ENCODE data around the gene NT5C1A. TPM values are rescaled to one million over a fixed set of nuclear protein-coding genes. Genes with fewer than 3 reads are reported as not detected.

Gene NT5C1A
- total RNA-seq, 2 experiments from 2014 or later: 1.1 to 1.3 TPM

DNA sequence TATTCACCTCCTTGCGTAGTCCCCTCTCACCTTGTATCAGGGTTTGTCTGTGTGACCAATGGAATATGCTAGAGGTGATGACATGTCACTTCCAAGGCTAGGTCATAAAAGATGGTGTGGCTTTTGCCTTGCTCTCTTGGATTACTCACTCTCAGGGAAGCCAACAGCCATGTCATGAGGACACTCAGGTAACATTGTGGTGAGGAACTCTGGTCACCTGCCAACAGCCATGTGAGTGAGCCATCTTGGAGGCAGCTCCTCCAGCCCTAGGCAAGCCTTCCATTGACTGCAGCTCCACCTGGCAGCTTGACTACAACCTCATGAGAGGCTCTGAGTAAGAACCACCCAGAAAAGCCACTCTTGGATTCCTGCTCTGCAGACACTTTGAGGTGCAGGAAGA lies 21.5 kb downstream of the NT5C1A start:
- POLR2A ChIA-PET: no interaction called here

DNA sequence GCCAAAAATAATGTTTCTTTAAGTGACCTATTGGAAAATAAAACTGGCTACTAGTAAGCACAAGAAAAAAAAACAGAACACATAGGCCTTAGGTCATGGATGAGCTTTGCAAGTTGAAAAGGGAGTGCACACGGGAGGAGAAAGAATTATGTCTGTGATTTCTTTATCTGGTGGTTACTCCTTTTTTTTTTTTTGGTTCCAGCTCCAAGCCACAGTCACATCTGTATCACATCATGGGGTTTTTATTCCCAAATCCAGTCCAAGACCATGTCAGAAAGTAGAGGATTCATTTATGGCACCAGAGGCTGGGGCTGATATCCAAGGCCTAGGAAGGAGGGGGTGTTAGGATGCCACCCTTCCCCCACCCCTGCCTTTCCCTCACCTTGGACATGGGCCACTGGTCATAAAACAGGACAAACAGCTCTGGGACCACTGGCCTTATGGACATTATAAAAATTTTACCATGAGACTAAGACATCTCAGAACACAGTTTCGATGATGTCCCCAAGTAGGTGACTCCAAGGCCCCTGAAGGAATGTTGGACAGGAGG lies 22.2 kb downstream of the NT5C1A start:
- Histone ChIP-seq H3K36me3 (ENCODE audit: insufficient read depth, low read length) (no peaks in the 10 kb centered on the region), H3K4me1 (ENCODE audit: insufficient read depth, low read length) (peaks cover 7% of the 10 kb centered on the region), H3K27me3 (ENCODE audit: control insufficient read depth in 1 of 2, insufficient read depth in 2 of 2, low read length in 2 of 2) (peaks cover 3 to 7% of the 10 kb centered on the region in 2 experiments), H3K27ac (ENCODE audit: low read depth in 1 of 2, low read length in 2 of 2) (no peak overlapping the region), H3K9me3 (ENCODE audit: control insufficient read depth in 1 of 2, insufficient read depth in 1 of 2, low read length in 2 of 2) (no peaks in the 10 kb centered on the region), H3K4me3 (ENCODE audit: low read length) (no peak overlapping the region)
- TF ChIP-seq, protein P1, sequence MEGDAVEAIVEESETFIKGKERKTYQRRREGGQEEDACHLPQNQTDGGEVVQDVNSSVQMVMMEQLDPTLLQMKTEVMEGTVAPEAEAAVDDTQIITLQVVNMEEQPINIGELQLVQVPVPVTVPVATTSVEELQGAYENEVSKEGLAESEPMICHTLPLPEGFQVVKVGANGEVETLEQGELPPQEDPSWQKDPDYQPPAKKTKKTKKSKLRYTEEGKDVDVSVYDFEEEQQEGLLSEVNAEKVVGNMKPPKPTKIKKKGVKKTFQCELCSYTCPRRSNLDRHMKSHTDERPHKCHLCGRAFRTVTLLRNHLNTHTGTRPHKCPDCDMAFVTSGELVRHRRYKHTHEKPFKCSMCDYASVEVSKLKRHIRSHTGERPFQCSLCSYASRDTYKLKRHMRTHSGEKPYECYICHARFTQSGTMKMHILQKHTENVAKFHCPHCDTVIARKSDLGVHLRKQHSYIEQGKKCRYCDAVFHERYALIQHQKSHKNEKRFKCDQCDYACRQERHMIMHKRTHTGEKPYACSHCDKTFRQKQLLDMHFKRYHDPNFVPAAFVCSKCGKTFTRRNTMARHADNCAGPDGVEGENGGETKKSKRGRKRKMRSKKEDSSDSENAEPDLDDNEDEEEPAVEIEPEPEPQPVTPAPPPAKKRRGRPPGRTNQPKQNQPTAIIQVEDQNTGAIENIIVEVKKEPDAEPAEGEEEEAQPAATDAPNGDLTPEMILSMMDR (IDR thresholded peaks at IDR 0.05): no peak
- no peak for DNase-seq
- no peak for ATAC-seq (ENCODE audit: poor library complexity)
- intact Hi-C loops (cut with DNase I, micrococcal nuclease): loop anchor here in 1 of 2 experiments (5.0 kb wide), 1 partner anchor 547 kb away; no protein-coding TSS in a partner anchor
- H3K27ac Mint-ChIP-seq: no peak overlapping the region
- peaks cover 13% of the 10 kb centered on the region for H3K27me3 Mint-ChIP-seq
- POLR2A ChIA-PET: no interaction called here
- no peaks in the 10 kb centered on the region for H3K36me3 Mint-ChIP-seq (ENCODE audit: low read depth)
- H3K4me3 Mint-ChIP-seq: no peak overlapping the region
- H3K9me3 Mint-ChIP-seq: no peaks in the 10 kb centered on the region
- CTCF ChIA-PET: interaction anchor here (0.9 kb wide), 1 partner anchor 8 kb away, joined by 4 read pairs; no protein-coding TSS in a partner anchor
- peaks cover 7% of the 10 kb centered on the region for H3K4me1 Mint-ChIP-seq (ENCODE audit: low read depth)

More for the DNA sequence above, 21.5 kb downstream of the NT5C1A start:
- intact Hi-C loops (cut with DNase I, micrococcal nuclease): loop anchor here in 1 of 2 experiments (5.0 kb wide), 1 partner anchor 548 kb away; no protein-coding TSS in a partner anchor
- Mint-ChIP-seq H3K4me3 (no peak overlapping the region), H3K27me3 (peaks cover 13% of the 10 kb centered on the region), H3K9me3 (no peaks in the 10 kb centered on the region), H3K27ac (no peak overlapping the region), H3K36me3 (ENCODE audit: low read depth) (no peaks in the 10 kb centered on the region), H3K4me1 (ENCODE audit: low read depth) (peaks cover 7% of the 10 kb centered on the region)
- Histone ChIP-seq H3K27me3 (ENCODE audit: control insufficient read depth in 1 of 2, insufficient read depth in 2 of 2, low read length in 2 of 2) (peaks cover 3 to 7% of the 10 kb centered on the region in 2 experiments), H3K4me1 (ENCODE audit: insufficient read depth, low read length) (peaks cover 7% of the 10 kb centered on the region), H3K9me3 (ENCODE audit: control insufficient read depth in 1 of 2, insufficient read depth in 1 of 2, low read length in 2 of 2) (no peaks in the 10 kb centered on the region), H3K4me3 (ENCODE audit: low read length) (no peak overlapping the region), H3K36me3 (ENCODE audit: insufficient read depth, low read length) (no peaks in the 10 kb centered on the region), H3K27ac (ENCODE audit: low read depth in 1 of 2, low read length in 2 of 2) (no peak overlapping the region)
- TF ChIP-seq, protein P1 (IDR thresholded peaks at IDR 0.05): no peak
- DNase-seq: no peak
- CTCF ChIA-PET: no interaction called here
- ATAC-seq (ENCODE audit: poor library complexity): no peak

DNA sequence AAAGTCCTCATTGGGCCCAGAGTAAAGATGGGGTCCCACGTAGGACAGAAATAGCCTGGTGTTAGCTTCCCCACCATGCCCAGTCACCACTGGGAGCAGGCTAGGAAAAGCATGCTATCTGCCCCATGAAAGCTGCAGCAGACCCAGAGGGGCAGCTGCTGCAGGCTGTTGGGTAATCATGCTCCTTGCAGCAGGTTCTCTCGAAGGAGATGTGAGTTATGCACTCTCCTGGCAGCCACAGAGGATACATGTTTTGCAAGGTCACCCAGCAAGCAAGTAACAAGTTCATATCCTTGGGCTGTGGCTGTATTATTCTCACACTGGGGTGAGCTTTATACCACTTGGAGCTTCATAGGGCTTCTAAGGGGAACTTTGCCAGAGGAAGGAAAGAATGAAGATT lies 23.4 kb downstream of the NT5C1A start:
- Mint-ChIP-seq H3K4me3 (no peak overlapping the region), H3K4me1 (ENCODE audit: low read depth) (peaks cover 3% of the 10 kb centered on the region), H3K27me3 (peaks cover 3% of the 10 kb centered on the region), H3K36me3 (ENCODE audit: low read depth) (no peaks in the 10 kb centered on the region), H3K9me3 (no peaks in the 10 kb centered on the region), H3K27ac (no peak overlapping the region)
- Histone ChIP-seq H3K27me3 (ENCODE audit: control insufficient read depth in 1 of 2, insufficient read depth in 2 of 2, low read length in 2 of 2) (peaks cover 0 to 2% of the 10 kb centered on the region in 2 experiments), H3K4me3 (ENCODE audit: low read length) (no peak overlapping the region), H3K9me3 (ENCODE audit: control insufficient read depth in 1 of 2, insufficient read depth in 1 of 2, low read length in 2 of 2) (no peaks in the 10 kb centered on the region), H3K27ac (ENCODE audit: low read depth in 1 of 2, low read length in 2 of 2) (no peak overlapping the region), H3K4me1 (ENCODE audit: insufficient read depth, low read length) (peaks cover 3% of the 10 kb centered on the region), H3K36me3 (ENCODE audit: insufficient read depth, low read length) (no peaks in the 10 kb centered on the region)
- POLR2A ChIA-PET: no interaction called here
- TF ChIP-seq, protein P1 (IDR thresholded peaks at IDR 0.05): no peak
- intact Hi-C loops (cut with DNase I, micrococcal nuclease): no loop called here
- ATAC-seq (ENCODE audit: poor library complexity): no peak
- DNase-seq: no peak
- CTCF ChIA-PET: interaction anchor here (1.8 kb wide), 1 partner anchor 9 kb away, joined by 6 read pairs; no protein-coding TSS in a partner anchor
